ENCODE measurements around the gene KLRD1. TPM values are rescaled to one million over a fixed set of nuclear protein-coding genes. Genes with fewer than 3 reads are reported as not detected.

KLRD1 gene
- total and polyA plus RNA-seq, 7 experiments from 2014 or later = 0.68 to 82.5 (median 1.7) TPM

Other genes with a start within 250 kb of the KLRD1 start
- 1 to 10 TPM in 1 of 5 experiments, not detected in 4; 1.0 TPM for gene CLEC1A, start 208.9 kb upstream of the KLRD1 start, total RNA-seq
- not detected for gene CLEC1A, start 208.9 kb upstream of the KLRD1 start, polyA plus RNA-seq
- gene CLEC7A, start 177.7 kb upstream of the KLRD1 start, total RNA-seq = 100 to 1,000 TPM in 1 of 5 experiments, 10 to 100 TPM in 1, 1 to 10 TPM in 2, not detected in 1; 1.5 to 121 (median 7.2) TPM
- gene CLEC7A, start 177.7 kb upstream of the KLRD1 start, polyA plus RNA-seq = not detected
- 1 to 10 TPM in 2 of 5 experiments, not detected in 3; 3.1 to 4.0 TPM for gene OLR1, start 135.7 kb upstream of the KLRD1 start, total RNA-seq
- not detected for gene OLR1, start 135.7 kb upstream of the KLRD1 start, polyA plus RNA-seq
- under 1 TPM in 1 of 5 experiments, not detected in 4; 0.47 TPM for gene TMEM52B, start 128.8 kb upstream of the KLRD1 start, total RNA-seq
- gene TMEM52B, start 128.8 kb upstream of the KLRD1 start, polyA plus RNA-seq = not detected
- gene GABARAPL1, start 95.0 kb upstream of the KLRD1 start, total RNA-seq = 100 to 1,000 TPM in 2 of 5 experiments, 10 to 100 TPM in 2, 1 to 10 TPM in 1; 3.7 to 165 (median 29.4) TPM
- gene GABARAPL1, start 95.0 kb upstream of the KLRD1 start, polyA plus RNA-seq = 10 to 100 TPM; 14.7 to 14.9 TPM
- gene KLRK1, start 82.2 kb downstream of the KLRD1 start, total RNA-seq = 10 to 100 TPM in 1 of 5 experiments, 1 to 10 TPM in 3, under 1 TPM in 1; 0.15 to 75.2 (median 5.1) TPM
- 1 to 10 TPM in 1 of 2 donors, under 1 TPM in 1; 0.62 to 2.7 TPM for gene KLRK1, start 82.2 kb downstream of the KLRD1 start, polyA plus RNA-seq
- 10 to 100 TPM in 1 of 5 experiments, under 1 TPM in 1, not detected in 3; 0.69 to 11.8 TPM for gene KLRC4, start 101.9 kb downstream of the KLRD1 start, total RNA-seq
- not detected for gene KLRC4, start 101.9 kb downstream of the KLRD1 start, polyA plus RNA-seq
- 1 to 10 TPM in 2 of 5 experiments, under 1 TPM in 1, not detected in 2; 0.46 to 7.8 (median 1.6) TPM for gene KLRC3, start 112.7 kb downstream of the KLRD1 start, total RNA-seq
- not detected for gene KLRC3, start 112.7 kb downstream of the KLRD1 start, polyA plus RNA-seq
- 1 to 10 TPM in 1 of 5 experiments, not detected in 4; 6.7 TPM for gene KLRC2, start 128.1 kb downstream of the KLRD1 start, total RNA-seq
- not detected for gene KLRC2, start 128.1 kb downstream of the KLRD1 start, polyA plus RNA-seq
- gene KLRC1, start 145.5 kb downstream of the KLRD1 start, total RNA-seq = 1 to 10 TPM in 2 of 5 experiments, not detected in 3; 1.4 to 9.3 TPM
- under 1 TPM in 1 of 2 donors, not detected in 1; 0.37 TPM for gene KLRC1, start 145.5 kb downstream of the KLRD1 start, polyA plus RNA-seq
- gene EIF2S3B, start 198.0 kb downstream of the KLRD1 start, total RNA-seq = 1 to 10 TPM in 2 of 5 experiments, under 1 TPM in 2, not detected in 1; 0.37 to 2.0 (median 1.3) TPM
- gene EIF2S3B, start 198.0 kb downstream of the KLRD1 start, polyA plus RNA-seq = 1 to 10 TPM in 1 of 2 donors, under 1 TPM in 1; 0.27 to 1.5 TPM